DND-41 (cell line): Measurements from ENCODE around the gene CRYBG1.

Source experiments
- CTCF ChIP-seq: IDR thresholded peaks from 2 replicates; pipeline ENCODE4 v1.5.1; 2012; ENCODE audit warnings: borderline replicate concordance, low read length, moderate library complexity, mild to moderate bottlenecking; ENCODE audit not compliant: poor library complexity, severe bottlenecking; ENCODE audit errors: extremely low read depth
- EZH2 ChIP-seq: IDR thresholded peaks from 3 replicates; pipeline ENCODE4 v1.6.1; 2012; ENCODE audit warnings: borderline replicate concordance, low read depth, mild to moderate bottlenecking, moderate library complexity, low read length, inconsistent platforms; ENCODE audit not compliant: severe bottlenecking

DNA sequence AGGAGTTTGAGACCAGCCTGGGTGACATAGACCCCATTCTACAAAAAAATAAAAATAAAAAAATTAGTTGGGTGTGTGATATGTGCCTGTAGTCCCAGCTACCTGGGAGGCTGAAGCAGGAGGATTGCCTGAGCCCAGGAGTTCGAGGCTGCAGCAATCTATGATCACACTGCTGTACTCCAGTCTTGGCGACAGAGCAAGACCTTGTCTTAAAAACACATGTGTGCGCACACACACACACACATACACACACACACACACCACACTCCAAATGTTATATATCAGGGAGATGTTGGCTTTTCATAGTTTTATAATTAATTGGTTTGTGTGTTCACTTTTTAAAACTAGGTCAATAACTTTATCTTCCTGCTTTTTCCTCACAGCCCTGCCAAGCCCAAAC lies 158.2 kb downstream of the CRYBG1 start:
- TF ChIP-seq CTCF (no peak), EZH2 (no peak)
